HEK293 (cell line): ENCODE measurements around the gene WTAP.

ENCODE experiments used
- BCL11B ChIP-seq: fragments of 450-650 bp; formaldehyde crosslinking; IDR thresholded peaks from 2 replicates; pipeline ENCODE4 v1.5.1; 2016; ENCODE audit warnings: low read depth, missing biosample characterization, missing genetic modification characterization
- GLIS1 ChIP-seq: fragments of 450-650 bp; formaldehyde crosslinking; IDR thresholded peaks from 2 replicates; pipeline ENCODE4 v1.5.1; 2016; ENCODE audit warnings: missing biosample characterization, missing genetic modification characterization
- HIC1 ChIP-seq: fragments of 450-650 bp; formaldehyde crosslinking; IDR thresholded peaks from 2 replicates; pipeline ENCODE4 v1.5.1; 2016; ENCODE audit warnings: missing biosample characterization, missing genetic modification characterization
- HOXA7 ChIP-seq: sonication (generic); formaldehyde crosslinking; IDR thresholded peaks from 2 replicates; pipeline ENCODE4 v1.8.1; 2022; ENCODE audit warnings: missing genetic modification reagents, borderline replicate concordance
- KLF1 ChIP-seq: fragments of 450-650 bp; formaldehyde crosslinking; IDR thresholded peaks from 2 replicates; pipeline ENCODE4 v1.5.1; 2016; ENCODE audit warnings: missing biosample characterization, missing genetic modification characterization
- KLF16 ChIP-seq: fragments of 450-650 bp; formaldehyde crosslinking; IDR thresholded peaks from 2 replicates; pipeline ENCODE4 v1.5.1; 2017; ENCODE audit warnings: missing biosample characterization, missing genetic modification characterization
- KLF17 ChIP-seq: fragments of 450-650 bp; formaldehyde crosslinking; IDR thresholded peaks from 2 replicates; pipeline ENCODE4 v1.5.1; 2016; ENCODE audit warnings: missing biosample characterization, missing genetic modification characterization
- PRDM10 ChIP-seq: fragments of 450-650 bp; formaldehyde crosslinking; IDR thresholded peaks from 2 replicates; pipeline ENCODE4 v1.5.1; 2016; ENCODE audit warnings: missing biosample characterization, missing genetic modification characterization
- REPIN1 ChIP-seq: fragments of 450-650 bp; formaldehyde crosslinking; IDR thresholded peaks from 2 replicates; pipeline ENCODE4 v1.5.1; 2017; ENCODE audit warnings: missing biosample characterization, missing genetic modification characterization, low read depth
- SCRT1 ChIP-seq: fragments of 450-650 bp; formaldehyde crosslinking; IDR thresholded peaks from 2 replicates; pipeline ENCODE4 v1.5.1; 2016; ENCODE audit warnings: missing biosample characterization, missing genetic modification characterization, borderline replicate concordance
- TRIM28 ChIP-seq: IDR thresholded peaks from 2 replicates; pipeline ENCODE4 v1.6.1; 2011; ENCODE audit warnings: low read length, control low read depth, borderline replicate concordance
- WT1 ChIP-seq: fragments of 450-650 bp; formaldehyde crosslinking; IDR thresholded peaks from 2 replicates; pipeline ENCODE4 v1.5.1; 2016; ENCODE audit warnings: missing biosample characterization, missing genetic modification characterization
- ZNF114 ChIP-seq: fragments of 450-650 bp; formaldehyde crosslinking; IDR thresholded peaks from 2 replicates; pipeline ENCODE4 v1.5.0; 2017; ENCODE audit warnings: missing biosample characterization, missing genetic modification characterization
- ZNF133 ChIP-seq: fragments of 450-650 bp; formaldehyde crosslinking; IDR thresholded peaks from 2 replicates; pipeline ENCODE4 v1.5.1; 2016; ENCODE audit warnings: missing biosample characterization, missing genetic modification characterization
- ZNF19 ChIP-seq: fragments of 450-650 bp; formaldehyde crosslinking; IDR thresholded peaks from 2 replicates; pipeline ENCODE4; 2016; ENCODE audit warnings: missing biosample characterization, missing genetic modification characterization, low read depth
- ZNF239 ChIP-seq: fragments of 450-650 bp; formaldehyde crosslinking; IDR thresholded peaks from 2 replicates; pipeline ENCODE4 v1.5.1; 2016; ENCODE audit warnings: missing biosample characterization, missing genetic modification characterization
- ZNF280D ChIP-seq: fragments of 450-650 bp; formaldehyde crosslinking; IDR thresholded peaks from 2 replicates; pipeline ENCODE4 v1.5.1; 2016; ENCODE audit warnings: missing biosample characterization, missing genetic modification characterization
- ZNF324 ChIP-seq: fragments of 450-650 bp; formaldehyde crosslinking; IDR thresholded peaks from 2 replicates; pipeline ENCODE4 v1.5.1; 2016; ENCODE audit warnings: missing biosample characterization, missing genetic modification characterization
- ZNF426 ChIP-seq: fragments of 450-650 bp; formaldehyde crosslinking; IDR thresholded peaks from 2 replicates; pipeline ENCODE4 v1.5.1; 2017; ENCODE audit warnings: missing biosample characterization, missing genetic modification characterization, mild to moderate bottlenecking, inconsistent platforms, moderate library complexity
- ZNF488 ChIP-seq: fragments of 450-650 bp; formaldehyde crosslinking; IDR thresholded peaks from 2 replicates; pipeline ENCODE4 v1.5.1; 2016; ENCODE audit warnings: missing biosample characterization, missing genetic modification characterization
- ZNF560 ChIP-seq: fragments of 450-650 bp; formaldehyde crosslinking; IDR thresholded peaks from 2 replicates; pipeline ENCODE4 v1.5.1; 2017; ENCODE audit warnings: missing biosample characterization, missing genetic modification characterization, borderline replicate concordance
- ZNF610 ChIP-seq: fragments of 450-650 bp; formaldehyde crosslinking; IDR thresholded peaks from 2 replicates; pipeline ENCODE4 v1.5.1; 2016; ENCODE audit warnings: missing biosample characterization, missing genetic modification characterization, borderline replicate concordance
- ZNF704 ChIP-seq: fragments of 450-650 bp; formaldehyde crosslinking; IDR thresholded peaks from 2 replicates; pipeline ENCODE4 v1.5.1; 2016; ENCODE audit warnings: missing biosample characterization, missing genetic modification characterization
- ZNF707 ChIP-seq: fragments of 450-650 bp; formaldehyde crosslinking; IDR thresholded peaks from 2 replicates; pipeline ENCODE4 v1.5.1; 2016; ENCODE audit warnings: missing biosample characterization, missing genetic modification characterization
- ZNF792 ChIP-seq: fragments of 450-650 bp; formaldehyde crosslinking; IDR thresholded peaks from 2 replicates; pipeline ENCODE4 v1.5.1; 2016; ENCODE audit warnings: missing biosample characterization, missing genetic modification characterization
- ZSCAN4 ChIP-seq: fragments of 450-650 bp; formaldehyde crosslinking; IDR thresholded peaks from 2 replicates; pipeline ENCODE4 v1.5.1; 2017; ENCODE audit warnings: missing biosample characterization, missing genetic modification characterization

WTAP gene

GRCh38 chr6:159761873-159762680, 34.8 kb downstream of the WTAP start, which contains the start of gene ACAT2 (continued):
- TF ChIP-seq ZSCAN4 (peak; percentile 37), ZNF324 (tag by site-specific recombination) (peak; percentile 80; the same call in 1 of the 2 replicates), ZNF114 (tag by site-specific recombination) (no peak), HOXA7 (no peak), ZNF707 (tag by site-specific recombination) (no peak), REPIN1 (peak; percentile 95), ZNF488 (tag by site-specific recombination) (no peak), ZNF19 (tag by site-specific recombination) (no peak), KLF17 (tag by site-specific recombination) (peak; percentile 82), PRDM10 (tag by site-specific recombination) (peak; percentile 99), TRIM28 (peak; percentile 22; the same call in 1 of the 2 replicates), SCRT1 (tag by site-specific recombination) (no peak), ZNF426 (tag by site-specific recombination) (no peak), HIC1 (tag by site-specific recombination) (peak; percentile 79), ZNF560 (tag by site-specific recombination) (no peak), ZNF792 (tag by site-specific recombination) (0 out of 2 replicates have a peak, but pooled peaks have one; percentile 22), ZNF610 (tag by site-specific recombination) (peak; percentile 30; the same call in 1 of the 2 replicates), ZNF239 (tag by site-specific recombination) (no peak), ZNF280D (tag by site-specific recombination) (no peak), GLIS1 (tag by site-specific recombination) (peak; percentile 63), BCL11B (peak; percentile 92; the same call in 1 of the 2 replicates), WT1 (peak; percentile 71), KLF1 (tag by site-specific recombination) (peak; percentile 89), ZNF133 (no peak), KLF16 (tag by site-specific recombination) (peak; percentile 92), ZNF704 (no peak)
